HG03460 (cell line): ENCODE measurements around the gene AP4S1.
"Not testable (repeated sequence)": the region's sequence is repeated elsewhere in the genome, so short reads cannot be mapped to it uniquely, and the experiment has no call there.

Source experiments
- ATAC-seq: cut with Tn5 transposase; IDR thresholded peaks from one replicate; pipeline ENCODE4 v1.9.1; 2021; ENCODE audit not compliant: unreplicated experiment

The AP4S1 gene

GRCh38 chr14:31084385-31084784, 58.9 kb downstream of the AP4S1 start:
- ATAC-seq = peak; percentile 69

- ATAC-seq = no peak
Measured at GRCh38 chr14:31085027-31085426, 59.6 kb downstream of the AP4S1 start.

- not testable (repeated sequence) for ATAC-seq
Measured at GRCh38 chr14:31086466-31086865, 61.0 kb downstream of the AP4S1 start.

GRCh38 chr14:31090883-31091764, 65.7 kb downstream of the AP4S1 start:
- no peak for ATAC-seq

GRCh38 chr14:31092160-31092708, 66.8 kb downstream of the AP4S1 start:
- ATAC-seq = no peak

- ATAC-seq = not testable (repeated sequence)
Measured at GRCh38 chr14:31093884-31094839, 68.7 kb downstream of the AP4S1 start.

- ATAC-seq = not testable (repeated sequence)
Measured at GRCh38 chr14:31095817-31096216, 70.4 kb downstream of the AP4S1 start.

GRCh38 chr14:31096255-31096654, 70.8 kb downstream of the AP4S1 start:
- no peak for ATAC-seq

GRCh38 chr14:31097081-31097480, 71.6 kb downstream of the AP4S1 start:
- no peak for ATAC-seq

GRCh38 chr14:31106768-31107167, 81.3 kb downstream of the AP4S1 start:
- no peak for ATAC-seq

- no peak for ATAC-seq
Measured at GRCh38 chr14:31109257-31109656, 83.8 kb downstream of the AP4S1 start.

- no peak for ATAC-seq
Measured at GRCh38 chr14:31110872-31111271, 85.4 kb downstream of the AP4S1 start.

- ATAC-seq = no peak
Measured at GRCh38 chr14:31113794-31114193, 88.3 kb downstream of the AP4S1 start.

GRCh38 chr14:31118892-31119291, 93.4 kb downstream of the AP4S1 start:
- no peak for ATAC-seq

- no peak for ATAC-seq
Measured at GRCh38 chr14:31122098-31122611, 96.7 kb downstream of the AP4S1 start.

- ATAC-seq = no peak
Measured at GRCh38 chr14:31122921-31123320, 97.5 kb downstream of the AP4S1 start.

- no peak for ATAC-seq
Measured at GRCh38 chr14:31124197-31124596, 98.7 kb downstream of the AP4S1 start.

GRCh38 chr14:31125231-31125630, 99.8 kb downstream of the AP4S1 start:
- ATAC-seq = no peak

- no peak for ATAC-seq
Measured at GRCh38 chr14:31126680-31127079, 101.2 kb downstream of the AP4S1 start.

GRCh38 chr14:31127690-31128089, 102.2 kb downstream of the AP4S1 start:
- peak; percentile 78 for ATAC-seq
